H1 (cell line): Measurements from ENCODE around the gene TWIST2. TPM values are rescaled to one million over a fixed set of nuclear protein-coding genes. Genes with fewer than 3 reads are reported as not detected.

ENCODE experiments used
- CTCF ChIA-PET: fragments of 300-600 bp; sonication (Branson Sonifier 250); formaldehyde crosslinking; loops from one replicate; lab custom pipeline; 2021; ENCODE audit not compliant: partially characterized antibody; lab: Charles Lee
- POLR2A ChIA-PET: fragments of 300-600 bp; sonication (Branson Sonifier 250); formaldehyde crosslinking; loops from one replicate; lab custom pipeline; 2021; ENCODE audit warnings: inconsistent platforms; ENCODE audit not compliant: partially characterized antibody; lab: Charles Lee
- DNase-seq, 2 experiments: peaks; one replicate each; pipeline versions ENCODE4 v3.0.0 to v3.0.0-alpha.2; 2010 to 2022; ENCODE audit warnings: low spot score in 2 of 2, low read depth in 1 of 2, mixed read lengths in 1 of 2
- FAIRE-seq: peaks from 2 replicates; lab custom pipeline; 2011; peaks lifted over from hg19 to GRCh38; lab: Jason Lieb, UNC
- H2AFZ ChIP-seq: 2 replicates; pipeline ENCODE4 v1.8.1; 2012; ENCODE audit warnings: low read length, inconsistent platforms
- H2AK5ac ChIP-seq: 2 replicates; pipeline ENCODE4 v1.6.1; 2013; ENCODE audit warnings: low read depth, low read length
- H2BK120ac ChIP-seq: replicated peaks from 2 replicates; pipeline ENCODE3; 2013; ENCODE audit warnings: low read depth, low read length, inconsistent platforms
- H2BK12ac ChIP-seq: 2 replicates; pipeline ENCODE4 v1.6.1; 2013; ENCODE audit warnings: low read depth, low read length
- H2BK15ac ChIP-seq: 2 replicates; pipeline ENCODE4 v1.6.1; 2013; ENCODE audit warnings: low read length
- H2BK20ac ChIP-seq: 2 replicates; pipeline ENCODE4 v1.6.1; 2013; ENCODE audit warnings: low read length
- H2BK5ac ChIP-seq: 2 replicates; pipeline ENCODE4 v1.6.1; 2013; ENCODE audit warnings: low read depth, low read length
- H3K14ac ChIP-seq: 2 replicates; pipeline ENCODE4 v1.6.1; 2013; ENCODE audit warnings: inconsistent platforms; ENCODE audit not compliant: insufficient read length
- H3K18ac ChIP-seq: 2 replicates; pipeline ENCODE4 v1.6.1; 2013; ENCODE audit warnings: low read length; ENCODE audit errors: extremely low read depth
- H3K23ac ChIP-seq: 2 replicates; pipeline ENCODE4 v1.6.1; 2013; ENCODE audit warnings: inconsistent platforms; ENCODE audit not compliant: insufficient read length
- H3K23me2 ChIP-seq: 2 replicates; pipeline ENCODE4 v1.6.1; 2013; ENCODE audit warnings: low read depth, low read length
- H3K27ac ChIP-seq: 2 replicates; pipeline ENCODE4 v1.6.1; 2011; ENCODE audit warnings: low read depth, low read length, inconsistent platforms
- H3K27me3 ChIP-seq, 4 experiments: replicated peaks in 1 of 4; 1 replicate in 1 of 4; 2 replicates in 3 of 4; pipeline versions ENCODE4 v1.6.1 to v1.8.1; 2011 to 2013; ENCODE audit warnings: low read length in 3 of 4, mild to moderate bottlenecking in 3 of 4, inconsistent platforms in 2 of 4, mixed read lengths in 2 of 4, moderate library complexity in 1 of 4; ENCODE audit not compliant: control insufficient read depth in 3 of 4, insufficient read depth in 3 of 4; ENCODE audit errors: extremely low read depth in 1 of 4
- H3K36me3 ChIP-seq, 4 experiments: 2 replicates each; pipeline versions ENCODE4 v1.6.1 to v1.8.1; 2011 to 2013; ENCODE audit warnings: mild to moderate bottlenecking in 4 of 4, low read length in 3 of 4, moderate library complexity in 2 of 4, control low read depth in 1 of 4, inconsistent platforms in 1 of 4; ENCODE audit not compliant: insufficient read depth in 4 of 4, control insufficient read depth in 2 of 4
- H3K4ac ChIP-seq: replicated peaks from 2 replicates; pipeline ENCODE3; 2013; ENCODE audit warnings: low read length, low read depth, mixed read lengths, inconsistent platforms; ENCODE audit not compliant: insufficient read length
- H3K4me1 ChIP-seq, 4 experiments: replicated peaks in 1 of 4; 1 replicate in 1 of 4; 2 replicates in 3 of 4; pipeline versions ENCODE4 v1.6.1 to v1.8.1; 2011 to 2013; ENCODE audit warnings: low read length in 3 of 4, inconsistent platforms in 2 of 4, mixed read lengths in 1 of 4; ENCODE audit not compliant: insufficient read depth in 4 of 4, control insufficient read depth in 3 of 4
- H3K4me2 ChIP-seq, 2 experiments: 2 replicates each; pipeline versions ENCODE4 v1.6.1 to v1.8.1; 2011 to 2013; ENCODE audit warnings: low read depth in 2 of 2, low read length in 2 of 2, control low read depth in 1 of 2, inconsistent platforms in 1 of 2, mild to moderate bottlenecking in 1 of 2; ENCODE audit not compliant: insufficient read depth in 1 of 2
- H3K4me3 ChIP-seq, 4 experiments: fragments of 200-600, 300-600 bp in 1 of 4; sonication (generic), shearing (Covaris generic), sonication (Bioruptor Twin) in 1 of 4; 2 replicates each; pipeline versions ENCODE4 v1.5.1 to v1.8.1; 2011 to 2016; ENCODE audit warnings: low read length in 4 of 4, low read depth in 3 of 4, control low read depth in 2 of 4, inconsistent platforms in 2 of 4, mild to moderate bottlenecking in 2 of 4, mixed read lengths in 1 of 4, moderate library complexity in 1 of 4; ENCODE audit not compliant: insufficient read depth in 2 of 4; ENCODE audit errors: extremely low read depth in 1 of 4
- H3K56ac ChIP-seq: replicated peaks from 2 replicates; pipeline ENCODE3; 2013; ENCODE audit warnings: low read depth, mild to moderate bottlenecking, mixed read lengths, low read length, inconsistent platforms; ENCODE audit not compliant: insufficient read length
- H3K79me1 ChIP-seq: 2 replicates; pipeline ENCODE4 v1.6.1; 2013; ENCODE audit warnings: low read depth, low read length, control low read depth
- H3K79me2 ChIP-seq, 2 experiments: 2 replicates each; pipeline versions ENCODE4 v1.6.1 to v1.8.1; 2012 to 2013; ENCODE audit warnings: low read length in 2 of 2, mild to moderate bottlenecking in 2 of 2, inconsistent platforms in 1 of 2; ENCODE audit not compliant: insufficient read depth in 2 of 2, control insufficient read depth in 1 of 2
- H3K9ac ChIP-seq, 4 experiments: replicated peaks in 1 of 4; 1 replicate in 1 of 4; 2 replicates in 3 of 4; pipeline versions ENCODE4 v1.6.1 to v1.8.1; 2011 to 2013; ENCODE audit warnings: low read depth in 3 of 4, low read length in 3 of 4, control low read depth in 2 of 4, mild to moderate bottlenecking in 2 of 4, moderate library complexity in 2 of 4, inconsistent platforms in 1 of 4; ENCODE audit errors: extremely low read depth in 1 of 4
- H3K9me3 ChIP-seq, 2 experiments: 2 replicates each; pipeline versions ENCODE4 v1.6.1 to v1.8.1; 2012 to 2013; ENCODE audit warnings: mild to moderate bottlenecking in 2 of 2, moderate library complexity in 2 of 2, control low read depth in 1 of 2, inconsistent platforms in 1 of 2, low read depth in 1 of 2, low read length in 1 of 2, mixed read lengths in 1 of 2; ENCODE audit not compliant: insufficient read depth in 2 of 2
- H4K20me1 ChIP-seq, 2 experiments: replicated peaks in 1 of 2; 2 replicates each; pipeline versions ENCODE3 to v1.8.1; 2011 to 2013; ENCODE audit warnings: inconsistent platforms in 2 of 2, low read length in 2 of 2, mild to moderate bottlenecking in 1 of 2; ENCODE audit not compliant: insufficient read depth in 2 of 2, control insufficient read depth in 1 of 2
- H4K5ac ChIP-seq: 2 replicates; pipeline ENCODE4 v1.6.1; 2013; ENCODE audit warnings: low read length, low read depth, mixed read lengths, inconsistent platforms; ENCODE audit not compliant: insufficient read length
- H4K8ac ChIP-seq: 2 replicates; pipeline ENCODE4 v1.8.0; 2013; ENCODE audit warnings: mild to moderate bottlenecking, moderate library complexity, low read length, inconsistent platforms; ENCODE audit not compliant: insufficient read depth; ENCODE audit errors: extremely low read depth
- H4K91ac ChIP-seq: replicated peaks from 2 replicates; pipeline ENCODE3; 2013; ENCODE audit warnings: low read length, mixed read lengths, inconsistent platforms; ENCODE audit not compliant: insufficient read length
- ATF2 ChIP-seq: IDR thresholded peaks from 2 replicates; pipeline ENCODE4 v1.6.1; 2012; ENCODE audit warnings: low read length, inconsistent platforms
- BCL11A ChIP-seq, 2 experiments: IDR thresholded peaks; one replicate each; pipeline ENCODE4 v1.6.1; 2011; ENCODE audit warnings: low read depth in 2 of 2, low read length in 2 of 2, mild to moderate bottlenecking in 2 of 2
- CBX8 ChIP-seq: fragments of 300-800, 300-1000 bp; sonication (generic); IDR thresholded peaks from 2 replicates; pipeline ENCODE4 v1.7.1; 2016; ENCODE audit warnings: low read depth, low read length, borderline replicate concordance
- FOSL1 ChIP-seq: IDR thresholded peaks from 2 replicates; pipeline ENCODE4 v1.6.1; 2011; ENCODE audit warnings: mild to moderate bottlenecking, low read depth, low read length, moderate library complexity; ENCODE audit not compliant: insufficient read depth
- GABPA ChIP-seq: IDR thresholded peaks from 2 replicates; pipeline ENCODE4 v1.6.1; 2011; ENCODE audit warnings: mild to moderate bottlenecking, low read length, moderate library complexity, borderline replicate concordance; ENCODE audit not compliant: insufficient read depth
- GTF2F1 ChIP-seq: IDR thresholded peaks from 2 replicates; pipeline ENCODE4 v1.6.1; 2012; ENCODE audit warnings: low read depth, low read length, improper control_type of control experiment, borderline replicate concordance
- NANOG ChIP-seq: IDR thresholded peaks from 2 replicates; pipeline ENCODE4 v1.6.1; 2011; ENCODE audit warnings: low read length, low read depth, mild to moderate bottlenecking, inconsistent platforms; ENCODE audit not compliant: insufficient read depth, poor library complexity, severe bottlenecking
- RFX5 ChIP-seq: IDR thresholded peaks from 2 replicates; pipeline ENCODE4 v1.6.1; 2011; ENCODE audit warnings: low read depth, low read length, improper control_type of control experiment, borderline replicate concordance
- RNF2 ChIP-seq: fragments of 200-900, 300-1000 bp; sonication (generic); IDR thresholded peaks from 2 replicates; pipeline ENCODE4 v1.7.1; 2016; ENCODE audit warnings: borderline replicate concordance, low read depth, mild to moderate bottlenecking, antibody characterized with exemption, low read length; ENCODE audit not compliant: poor library complexity, severe bottlenecking; ENCODE audit errors: missing control alignments
- SIN3A ChIP-seq, 2 experiments: IDR thresholded peaks in 1 of 2; conservative IDR thresholded peaks in 1 of 2; 2 replicates each; pipeline ENCODE4 v1.6.1; 2011 to 2012; ENCODE audit warnings: low read length in 2 of 2, improper control_type of control experiment in 1 of 2, low read depth in 1 of 2, mild to moderate bottlenecking in 1 of 2
- SP4 ChIP-seq: IDR thresholded peaks from 2 replicates; pipeline ENCODE4 v1.6.1; 2012; ENCODE audit warnings: low read length, inconsistent platforms
- TCF12 ChIP-seq: IDR thresholded peaks from 2 replicates; pipeline ENCODE4 v1.6.1; 2011; ENCODE audit warnings: low read depth, mild to moderate bottlenecking, low read length
- WGBS, 2 experiments: shearing (Covaris generic) in 1 of 2; methylation state at CpG; one replicate each; pipeline versions ENCODE4 v1.1.6 to v1.1.7; 2013 to 2015; ENCODE audit warnings: low lambda C conversion rate in 2 of 2, mixed read lengths in 2 of 2, inconsistent platforms in 1 of 2, low coverage in 1 of 2, missing lambda C conversion rate in 1 of 2; ENCODE audit not compliant: insufficient replicate concordance in 2 of 2, insufficient coverage in 1 of 2, insufficient read length in 1 of 2; ENCODE audit errors: extremely low coverage in 1 of 2, missing lambda C conversion rate in 1 of 2; 5-methylcytosine and 5-hydroxymethylcytosine counted together
- polyA plus RNA-seq, 7 experiments: library from polyadenylated mRNA; depleted of rRNA in 3 of 7; stranded (reverse) in 5 of 7; unstranded in 2 of 7; fragments of >200 nt in 5 of 7; fragments of 200-250 nt in 2 of 7; gene quantifications; 1 replicate in 5 of 7; 2 replicates in 1 of 7; 4 replicates in 1 of 7; pipeline versions ENCODE4 v1.2.1 to v1.2.3, GENCODE V29; 2011 to 2013; ENCODE audit warnings: missing spikeins in 2 of 7, mixed read lengths in 2 of 7
- total RNA-seq: library from RNA; stranded (reverse); fragmentation: NEBNext Ultra II Directional; extraction: Animal tissue kit (Norgen Biotek cat#: 25700); gene quantifications from 2 replicates; pipeline ENCODE4 v1.2.1, GENCODE V29; 2021

The TWIST2 gene
- total and polyA plus RNA-seq, 2 of the 8 experiments (the other 6 are each of a cell fraction or from before 2014, with no cell fraction given) = 2.6 to 4.3 TPM

- no peak overlapping the region for H3K9ac ChIP-seq
- H3K79me1 ChIP-seq = no peaks in the 10 kb centered on the region
- H4K5ac ChIP-seq = no peak overlapping the region
- H3K14ac ChIP-seq = no peak overlapping the region
- no peak overlapping the region for H3K23ac ChIP-seq
- no peak overlapping the region for H2BK120ac ChIP-seq
- H4K8ac ChIP-seq = no peak overlapping the region
- H3K36me3 ChIP-seq = no peaks in the 10 kb centered on the region
- no peak overlapping the region for H3K56ac ChIP-seq
- ChIA-PET CTCF (no interaction called here), POLR2A (no interaction called here)
- peaks cover 0 to 2% (median under 1%) of the 10 kb centered on the region in 4 experiments; a peak in 1 of 7 replicates for H3K27me3 ChIP-seq
- no peak overlapping the region for H3K4me3 ChIP-seq
- H3K18ac ChIP-seq = no peak overlapping the region
- FAIRE-seq = no peak
- no peak overlapping the region for H3K27ac ChIP-seq
- H3K23me2 ChIP-seq = no peaks in the 10 kb centered on the region; the same call in 1 of the 2 replicates
- H2BK12ac ChIP-seq = no peak overlapping the region
- H2BK5ac ChIP-seq = no peak overlapping the region
- no peak overlapping the region for H2AFZ ChIP-seq
- WGBS, 2 experiments = 84% methylated on average over 2 of the region's 2 CpGs; no CpG with 5 or more reads in 1 of the 2 experiments
- no peak overlapping the region for H3K4ac ChIP-seq
- no peak overlapping the region for H2BK20ac ChIP-seq
- no peaks in the 10 kb centered on the region for H3K79me2 ChIP-seq
- no peak overlapping the region for H3K4me2 ChIP-seq
- no peaks in the 10 kb centered on the region for H3K9me3 ChIP-seq
- H2AK5ac ChIP-seq = no peak overlapping the region
- no peak overlapping the region for H2BK15ac ChIP-seq
- H4K20me1 ChIP-seq = no peaks in the 10 kb centered on the region
- DNase-seq = no peak
- no peak overlapping the region for H4K91ac ChIP-seq
- no peaks in the 10 kb centered on the region for H3K4me1 ChIP-seq
- no peak for TF ChIP-seq CBX8
- no peak for TF ChIP-seq BCL11A (IDR thresholded peaks at IDR 0.05; ENCODE audit: low read depth in 2 of 2, low read length in 2 of 2)
- no peak for TF ChIP-seq RNF2
- TF ChIP-seq SIN3A (conservative IDR thresholded peaks at IDR 0.05 in 1 of 2, IDR thresholded peaks at IDR 0.05 in 1 of 2; ENCODE audit: low read depth in 1 of 2, low read length in 2 of 2) = no peak
- no peak for TF ChIP-seq TCF12
- TF ChIP-seq NANOG = no peak
- no peak for TF ChIP-seq SP4
- no peak for TF ChIP-seq RFX5
- TF ChIP-seq GABPA = no peak
- TF ChIP-seq FOSL1 = no peak
- no peak for TF ChIP-seq ATF2
- no peak for TF ChIP-seq GTF2F1
Measured at GRCh38 chr2:238831177-238831576, 16.7 kb upstream of the TWIST2 start.
